MM.1S (cell line): Measurements from ENCODE around the gene PLA2G6.

ENCODE experiments used
- CTCF ChIP-seq: fragments of 300-600 bp; sonication (generic); IDR thresholded peaks from 2 replicates; pipeline ENCODE4 v1.5.1; 2016; ENCODE audit warnings: antibody characterized with exemption, low read length, mixed read lengths
- EZH2 ChIP-seq: fragments of 300-600 bp; sonication (generic); optimal IDR thresholded peaks from 2 replicates; pipeline ENCODE3; 2017; ENCODE audit warnings: low read depth, mild to moderate bottlenecking, antibody characterized with exemption, low read length, mixed read lengths
- EZH2phosphoT487 ChIP-seq: fragments of 300-600 bp; sonication (generic); IDR thresholded peaks from 2 replicates; pipeline ENCODE4 v1.6.1; 2018; ENCODE audit warnings: antibody characterized with exemption, low read length

- TF ChIP-seq CTCF, result no peak
- no peak for TF ChIP-seq EZH2phosphoT487
- TF ChIP-seq EZH2, result no peak
Measured at GRCh38 chr22:38074181-38075104, 107.2 kb downstream of the PLA2G6 start.
